ENCODE measurements around the gene ARHGAP32.
"Not testable (repeated sequence)": the region's sequence is repeated elsewhere in the genome, so short reads cannot be mapped to it uniquely, and the experiment has no call there.

The ARHGAP32 gene

DNA sequence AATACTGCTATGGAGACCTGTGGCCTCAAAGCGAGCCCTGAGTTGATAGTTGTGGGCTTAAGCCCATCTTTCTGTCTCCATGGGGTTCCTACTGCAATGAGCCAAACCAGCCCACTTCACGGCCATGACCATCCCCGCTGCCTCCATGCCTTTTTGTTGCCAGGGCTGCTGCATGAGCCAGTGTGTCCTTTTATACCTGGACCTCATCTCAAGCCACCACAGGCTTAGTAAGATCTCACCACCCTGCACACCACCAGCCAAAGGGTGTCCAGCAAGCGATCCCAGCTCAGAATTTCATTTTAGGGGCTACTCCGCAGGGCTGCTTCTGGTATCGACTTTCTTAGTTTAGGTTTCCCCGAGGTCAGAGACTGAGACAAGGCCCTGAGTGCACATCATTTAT, 257.8 kb downstream of the ARHGAP32 start:
- no peak for DNase-seq (ENCODE audit: low read depth, low spot score)

DNA sequence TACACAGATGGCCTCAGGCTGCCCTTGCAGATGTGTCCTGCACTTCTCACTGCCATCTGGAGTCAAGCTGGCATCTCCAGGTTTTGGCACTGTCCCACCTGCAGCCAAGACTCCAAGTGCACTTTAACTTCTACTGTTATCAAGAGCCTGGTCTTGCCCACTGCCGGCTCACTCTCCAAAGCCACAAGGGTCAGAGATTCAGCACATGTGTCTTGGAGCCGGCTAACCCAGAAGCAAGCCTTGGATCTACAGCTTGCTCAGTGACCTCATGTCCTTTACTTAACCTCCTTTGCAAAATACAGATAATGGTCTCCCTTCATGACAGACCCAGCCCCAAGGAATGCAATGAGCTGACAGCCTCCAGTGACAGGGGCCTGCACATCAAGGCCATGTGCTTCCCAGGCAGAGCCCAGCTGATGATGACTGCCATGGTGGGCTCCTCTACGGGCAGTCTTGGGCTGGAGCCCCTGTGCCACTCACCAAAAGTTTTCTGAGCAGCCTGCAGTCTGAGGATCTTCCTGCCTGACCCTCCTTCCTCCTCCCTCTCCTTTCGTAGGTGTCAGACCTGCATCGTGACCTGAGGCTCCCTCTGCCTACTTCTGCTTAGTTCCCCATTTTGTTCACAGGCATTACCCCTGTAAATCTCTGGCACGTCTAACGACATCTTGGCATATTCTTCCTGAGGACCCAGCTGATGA, 258.5 kb downstream of the ARHGAP32 start:
- DNase-seq (ENCODE audit: low read depth, low spot score) = no peak

DNA sequence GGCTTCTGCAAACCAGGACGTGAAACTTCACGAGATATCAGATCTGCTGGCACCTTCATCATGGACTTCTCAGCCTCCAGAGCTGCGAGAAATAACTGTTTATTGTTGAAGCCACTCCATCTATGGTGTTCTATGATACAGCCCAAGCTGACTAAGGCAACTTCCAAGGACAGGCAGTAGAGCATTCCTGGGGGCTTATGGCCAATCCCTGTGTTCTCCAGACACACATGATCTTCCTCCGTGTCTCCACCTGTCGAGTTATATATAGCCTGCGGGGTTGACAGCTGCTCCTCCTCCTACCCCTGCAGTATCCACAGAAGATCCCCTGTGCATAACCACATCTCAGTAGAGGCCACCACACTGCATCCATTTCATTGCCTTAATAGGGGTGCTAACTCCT, 260.5 kb downstream of the ARHGAP32 start:
- no peak for DNase-seq (ENCODE audit: low read depth, low spot score)

DNA sequence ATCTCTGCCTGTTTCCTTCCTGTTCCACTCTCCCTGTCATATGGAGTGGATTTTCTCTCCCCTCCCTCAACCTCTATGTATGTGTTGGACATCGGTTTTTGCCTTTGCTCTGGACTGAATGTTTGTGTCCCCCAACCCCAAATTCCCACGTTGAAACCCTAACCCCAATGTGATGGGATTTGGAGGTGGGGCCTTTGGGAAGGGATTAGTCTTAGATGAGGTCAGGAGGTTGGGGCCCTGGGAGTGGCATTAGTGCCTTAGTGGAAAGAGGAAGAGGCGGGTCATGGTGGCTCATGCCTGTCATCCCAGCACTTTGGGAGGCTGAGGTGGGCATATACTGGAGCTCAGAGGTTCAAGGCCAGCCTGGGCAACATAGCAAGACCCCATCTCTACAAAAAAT, 261.1 kb downstream of the ARHGAP32 start:
- DNase-seq (ENCODE audit: low read depth, low spot score) = no peak

DNA sequence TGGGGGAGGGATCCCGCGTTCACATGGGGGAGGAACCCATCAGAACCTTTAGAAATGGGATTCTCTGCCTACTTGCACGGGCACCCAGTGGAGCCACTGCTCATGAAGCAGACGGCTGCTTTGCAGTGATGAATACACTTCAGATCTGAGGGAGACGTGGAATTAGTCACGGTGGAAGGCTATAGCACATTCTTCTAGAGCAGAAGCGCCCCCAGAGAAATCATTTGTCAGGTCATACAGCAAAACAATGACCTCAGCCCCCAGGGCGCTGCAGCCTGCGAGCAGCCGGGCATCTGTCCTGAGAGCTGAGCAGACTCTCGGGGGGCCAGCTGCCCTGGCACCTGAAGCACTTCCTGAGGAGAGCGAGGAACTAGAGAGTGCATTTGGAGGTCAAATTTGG, 262.1 kb downstream of the ARHGAP32 start:
- DNase-seq (ENCODE audit: low read depth, low spot score) = no peak

DNA sequence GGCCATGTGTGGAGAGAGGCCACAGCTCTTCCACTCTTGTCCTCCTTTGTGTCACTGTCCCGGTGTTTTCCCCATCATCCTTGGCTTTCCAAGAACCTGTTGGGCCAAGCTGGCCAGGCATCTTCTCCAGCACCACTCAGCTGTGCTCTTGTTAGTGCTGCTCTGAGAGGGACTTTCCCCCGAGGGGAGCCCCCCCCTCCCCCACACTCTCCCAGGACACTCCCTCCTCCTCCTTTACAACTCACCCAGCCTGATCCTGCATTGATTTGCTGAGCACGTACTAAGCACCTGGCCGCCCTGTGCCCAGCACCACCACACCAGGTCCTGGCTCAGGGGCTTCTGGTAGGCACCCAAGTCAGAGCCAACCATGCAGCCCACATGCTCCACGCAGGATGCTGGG, 262.7 kb downstream of the ARHGAP32 start:
- DNase-seq (ENCODE audit: low read depth, low spot score) = no peak

- DNase-seq (ENCODE audit: low read depth, low spot score) = no peak
Observed at GRCh38 chr11:128928400-128928799, 263.7 kb downstream of the ARHGAP32 start.

DNA sequence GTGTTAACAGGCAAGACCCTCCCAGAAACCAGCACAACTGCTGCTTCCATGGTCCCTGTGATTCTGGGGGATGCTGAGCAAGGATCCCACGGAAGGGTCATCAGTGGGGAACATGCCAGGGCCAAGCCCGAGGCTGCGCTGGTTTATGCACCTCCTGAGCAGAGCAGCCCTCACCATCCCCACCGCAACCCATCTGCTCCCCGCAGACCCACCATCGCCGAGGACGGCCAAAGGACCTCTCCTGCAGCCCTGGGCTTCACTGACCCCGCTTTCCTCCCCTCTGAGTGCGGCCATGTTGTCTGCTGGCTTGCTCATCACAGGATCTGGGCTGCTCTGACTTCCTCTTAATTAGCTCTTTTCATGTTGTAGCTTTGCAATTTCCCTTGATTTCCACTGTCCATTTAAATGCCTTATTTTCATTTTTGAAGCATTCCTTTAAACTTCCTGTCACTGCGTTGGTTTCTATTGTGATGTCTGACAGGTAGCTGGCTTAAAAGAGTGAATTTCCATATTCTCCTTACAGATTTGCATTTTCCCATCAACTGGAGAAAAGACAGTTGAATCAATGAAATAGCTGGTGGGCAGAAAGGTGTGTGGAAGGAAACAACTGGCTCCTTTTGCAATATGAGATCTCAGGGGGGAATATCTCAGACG, 264.3 kb downstream of the ARHGAP32 start:
- no peak for DNase-seq (ENCODE audit: low read depth, low spot score)

DNA sequence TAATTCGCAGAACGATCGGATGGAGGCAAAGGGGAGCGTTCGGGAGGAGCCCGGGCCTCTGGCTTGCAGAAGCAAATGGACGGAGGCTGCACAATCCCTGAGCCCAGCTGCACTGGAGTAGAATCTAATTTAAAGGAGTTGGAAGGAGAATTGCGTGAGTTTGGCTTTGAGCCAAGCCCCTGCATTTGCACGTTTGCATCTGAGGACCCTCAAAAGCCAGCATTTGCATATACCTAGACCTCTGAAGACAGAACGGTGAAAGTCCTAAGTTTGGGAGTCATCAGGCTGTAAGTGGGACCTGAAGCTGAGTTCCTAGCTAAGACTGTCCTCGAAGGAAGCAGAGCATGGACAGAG, 265.0 kb downstream of the ARHGAP32 start:
- no peak for DNase-seq (ENCODE audit: low read depth, low spot score)

- DNase-seq (ENCODE audit: low read depth, low spot score) = no peak
Observed at GRCh38 chr11:128926437-128927107, 265.6 kb downstream of the ARHGAP32 start.

- no peak for DNase-seq (ENCODE audit: low read depth, low spot score)
Observed at GRCh38 chr11:128926000-128926399, 266.1 kb downstream of the ARHGAP32 start.

DNA sequence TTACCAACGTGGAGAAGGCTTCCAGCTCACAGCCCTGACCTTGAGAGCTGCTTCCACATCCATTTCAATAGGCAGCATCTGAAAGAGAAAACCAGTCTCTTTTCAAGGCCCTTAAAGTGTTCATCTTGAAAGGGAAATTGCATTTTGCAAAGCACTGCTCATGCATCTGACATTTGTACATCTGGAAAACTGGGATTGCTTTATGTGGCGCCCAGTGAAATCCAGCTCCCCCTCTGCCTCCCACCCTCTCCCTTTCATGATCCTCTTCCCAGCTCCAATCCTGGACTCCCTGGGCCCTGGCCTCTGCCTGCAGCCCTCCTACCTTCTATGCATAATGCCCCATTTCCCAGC, 266.9 kb downstream of the ARHGAP32 start:
- no peak for DNase-seq (ENCODE audit: low read depth, low spot score)

- DNase-seq (ENCODE audit: low read depth, low spot score) = no peak
Observed at GRCh38 chr11:128924510-128925249, 267.4 kb downstream of the ARHGAP32 start.

GRCh38 chr11:128924104-128924503, 268.0 kb downstream of the ARHGAP32 start:
- no peak for DNase-seq (ENCODE audit: low read depth, low spot score)

DNA sequence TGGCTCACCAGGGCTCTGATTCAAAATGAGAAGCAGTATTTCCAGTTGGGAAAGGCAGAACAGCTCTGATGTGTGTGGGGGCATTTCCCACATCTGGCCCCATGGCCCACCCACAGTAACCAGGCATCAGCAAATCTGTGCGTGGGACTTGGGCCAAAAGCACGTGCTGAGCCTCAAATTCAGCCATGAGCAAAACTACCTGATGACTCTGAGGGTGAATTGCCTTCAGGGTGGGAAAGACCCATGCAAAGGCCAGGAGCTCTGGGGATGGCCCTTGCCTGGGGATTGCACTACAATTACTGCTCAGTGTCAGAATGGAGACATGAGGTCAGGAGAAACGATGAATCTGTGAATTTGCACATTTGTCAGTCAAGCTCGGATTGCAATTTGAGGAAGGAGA, 270.3 kb downstream of the ARHGAP32 start:
- no peak for DNase-seq (ENCODE audit: low read depth, low spot score)

- no peak for DNase-seq (ENCODE audit: low read depth, low spot score)
Observed at GRCh38 chr11:128920666-128921065, 271.5 kb downstream of the ARHGAP32 start.

DNA sequence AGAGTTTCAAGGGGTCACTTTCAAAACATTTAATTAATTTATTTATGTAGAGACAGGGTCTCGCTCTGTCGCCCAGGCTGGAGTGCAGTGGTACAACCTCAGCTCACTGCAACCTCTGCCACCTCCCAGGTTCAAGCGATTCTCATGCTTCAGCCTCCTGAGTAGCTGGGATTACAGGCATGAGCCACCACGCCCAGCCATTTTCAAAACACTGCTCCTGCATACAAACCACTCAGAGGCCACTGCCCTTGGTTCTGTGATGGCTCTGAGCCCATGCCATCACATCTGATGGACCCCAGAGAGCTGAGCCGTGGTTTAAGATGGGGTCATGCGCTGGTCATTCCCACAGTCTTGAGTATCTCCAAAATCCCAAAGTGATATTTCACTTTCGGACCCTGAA, 272.5 kb downstream of the ARHGAP32 start:
- DNase-seq (ENCODE audit: low read depth, low spot score) = not testable (repeated sequence)

DNA sequence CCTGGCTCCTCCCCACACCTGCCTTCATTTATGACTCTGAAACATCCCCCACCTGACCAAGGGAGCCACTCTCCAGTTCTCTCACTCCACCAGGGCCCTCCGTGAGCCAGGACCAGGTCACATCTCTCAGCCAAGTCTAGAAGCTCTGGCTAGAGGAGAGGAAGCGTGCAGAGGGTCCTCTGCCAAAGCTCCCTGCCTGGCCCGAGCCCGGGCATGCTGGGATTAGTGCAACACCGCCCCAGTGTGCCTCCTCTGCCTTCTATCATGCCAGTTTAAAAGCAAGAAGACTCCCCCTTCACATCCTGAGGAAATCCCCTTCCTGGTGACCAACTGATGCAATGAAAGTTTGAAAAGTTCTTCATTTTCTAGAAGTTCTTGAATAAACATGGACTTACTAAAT, 272.9 kb downstream of the ARHGAP32 start:
- DNase-seq (ENCODE audit: low read depth, low spot score) = no peak

GRCh38 chr11:128917144-128917724, 274.9 kb downstream of the ARHGAP32 start:
- no peak for DNase-seq (ENCODE audit: low read depth, low spot score)

DNA sequence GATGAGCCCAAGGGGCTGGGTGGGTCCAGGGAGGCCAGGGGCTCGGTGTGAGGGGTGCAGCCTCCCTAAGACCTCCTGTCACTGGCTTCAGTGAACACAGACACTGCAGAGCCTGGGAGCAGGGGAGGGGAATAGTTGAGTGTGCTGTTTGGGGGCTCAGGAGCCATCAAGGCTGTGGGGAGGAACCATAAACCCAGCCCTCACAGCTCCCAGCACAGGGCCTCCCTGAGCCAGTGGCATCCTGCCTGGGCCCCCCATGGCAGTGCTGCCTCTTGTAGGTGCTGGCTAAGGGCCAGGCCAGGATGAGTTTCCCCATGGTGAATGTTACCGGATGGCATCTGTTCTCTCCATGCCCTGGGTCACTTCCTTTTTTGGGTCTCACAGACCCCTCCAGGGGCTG, 275.4 kb downstream of the ARHGAP32 start:
- DNase-seq (ENCODE audit: low read depth, low spot score) = no peak

- no peak for DNase-seq (ENCODE audit: low read depth, low spot score)
Observed at GRCh38 chr11:128916037-128916572, 276.0 kb downstream of the ARHGAP32 start.

GRCh38 chr11:128915149-128915521, 277.0 kb downstream of the ARHGAP32 start:
- DNase-seq (ENCODE audit: low read depth, low spot score) = no peak
